ENCODE data around the gene MRPL38.

MRPL38 gene

DNA sequence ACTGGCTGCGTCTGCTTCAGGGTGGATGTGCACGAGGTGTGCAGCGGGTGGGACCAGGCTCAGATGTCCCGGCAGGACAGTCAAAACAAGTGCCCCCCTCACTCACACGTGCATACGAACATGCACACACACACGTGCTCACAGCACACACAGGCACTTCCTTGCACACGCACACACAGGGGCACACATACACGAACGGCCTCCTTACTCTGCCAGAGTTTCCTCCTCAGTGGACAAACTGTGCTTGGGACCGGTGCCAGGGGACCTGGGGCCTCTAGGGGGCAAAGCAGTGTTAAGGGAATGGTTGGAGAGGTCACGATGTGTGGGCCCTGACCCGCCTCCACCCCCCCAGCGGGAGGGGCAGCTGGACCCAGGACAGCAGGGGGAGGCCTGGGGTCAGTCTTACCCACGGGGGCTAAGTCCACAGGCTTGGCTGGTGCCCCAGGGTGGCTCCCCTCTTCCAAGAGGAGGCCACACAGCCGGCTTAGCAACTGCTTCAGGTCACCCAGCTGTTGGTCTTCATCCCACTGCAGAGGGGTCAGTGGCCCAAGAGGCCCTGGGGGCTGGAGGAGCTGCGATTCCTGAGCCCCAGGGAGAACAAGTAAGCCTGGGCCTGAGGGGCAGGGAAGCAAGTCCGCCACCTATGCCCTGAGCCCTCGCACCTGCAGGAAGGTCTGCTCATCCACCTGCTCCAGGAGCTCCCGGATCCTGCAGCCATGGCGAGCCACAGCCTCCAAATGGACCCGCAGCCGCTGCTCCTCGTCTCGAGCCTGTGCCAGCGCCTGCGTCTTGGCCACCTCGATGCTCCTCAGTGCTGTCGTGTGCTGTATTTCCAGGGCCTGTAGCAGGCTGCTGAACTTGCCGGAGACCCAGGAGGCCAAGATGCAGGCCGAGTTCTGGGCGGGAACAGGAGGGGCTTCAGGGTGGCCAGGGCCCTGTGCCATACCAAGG is 12.8 kb downstream of the MRPL38 start:
- H3K79me2 ChIP-seq (ENCODE audit: insufficient read depth, low read length) = peaks cover 35% of the 10 kb centered on the region
- H3K9me3 ChIP-seq (ENCODE audit: insufficient read depth, low read length, severe bottlenecking) = no peaks in the 10 kb centered on the region
- H3K4me3 ChIP-seq (ENCODE audit: low read depth in 1 of 2, low read length in 2 of 2) = no peak overlapping the region
- peaks cover 43% of the 10 kb centered on the region for H3K36me3 ChIP-seq (ENCODE audit: insufficient read depth, low read length)
- no peak overlapping the region for H3K9ac ChIP-seq (ENCODE audit: low read depth, low read length)
- no peak overlapping the region for H3K4me2 ChIP-seq (ENCODE audit: insufficient read depth, low read length)
- H4K20me1 ChIP-seq (ENCODE audit: insufficient read depth, low read length) = peaks cover 30% of the 10 kb centered on the region
- peaks cover 23% of the 10 kb centered on the region for H3K4me1 ChIP-seq (ENCODE audit: insufficient read depth, low read length)
- ATAC-seq (ENCODE audit: insufficient read depth, low read depth) (no peak), DNase-seq (no peak)
- H3K27me3 ChIP-seq (ENCODE audit: insufficient read depth, low read length, poor library complexity) = no peaks in the 10 kb centered on the region
- H3K27ac ChIP-seq (ENCODE audit: low read length) = no peak overlapping the region
- no peak for TF ChIP-seq EZH2 (IDR thresholded peaks at IDR 0.05; ENCODE audit: borderline replicate concordance, low read depth, low read length, severe bottlenecking)
- TF ChIP-seq, protein P1, sequence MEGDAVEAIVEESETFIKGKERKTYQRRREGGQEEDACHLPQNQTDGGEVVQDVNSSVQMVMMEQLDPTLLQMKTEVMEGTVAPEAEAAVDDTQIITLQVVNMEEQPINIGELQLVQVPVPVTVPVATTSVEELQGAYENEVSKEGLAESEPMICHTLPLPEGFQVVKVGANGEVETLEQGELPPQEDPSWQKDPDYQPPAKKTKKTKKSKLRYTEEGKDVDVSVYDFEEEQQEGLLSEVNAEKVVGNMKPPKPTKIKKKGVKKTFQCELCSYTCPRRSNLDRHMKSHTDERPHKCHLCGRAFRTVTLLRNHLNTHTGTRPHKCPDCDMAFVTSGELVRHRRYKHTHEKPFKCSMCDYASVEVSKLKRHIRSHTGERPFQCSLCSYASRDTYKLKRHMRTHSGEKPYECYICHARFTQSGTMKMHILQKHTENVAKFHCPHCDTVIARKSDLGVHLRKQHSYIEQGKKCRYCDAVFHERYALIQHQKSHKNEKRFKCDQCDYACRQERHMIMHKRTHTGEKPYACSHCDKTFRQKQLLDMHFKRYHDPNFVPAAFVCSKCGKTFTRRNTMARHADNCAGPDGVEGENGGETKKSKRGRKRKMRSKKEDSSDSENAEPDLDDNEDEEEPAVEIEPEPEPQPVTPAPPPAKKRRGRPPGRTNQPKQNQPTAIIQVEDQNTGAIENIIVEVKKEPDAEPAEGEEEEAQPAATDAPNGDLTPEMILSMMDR (IDR thresholded peaks at IDR 0.05; ENCODE audit: borderline replicate concordance, extremely low read depth, low read length, poor library complexity, severe bottlenecking) = no peak
- H2AFZ ChIP-seq (ENCODE audit: low read depth, low read length) = no peak overlapping the region

DNA sequence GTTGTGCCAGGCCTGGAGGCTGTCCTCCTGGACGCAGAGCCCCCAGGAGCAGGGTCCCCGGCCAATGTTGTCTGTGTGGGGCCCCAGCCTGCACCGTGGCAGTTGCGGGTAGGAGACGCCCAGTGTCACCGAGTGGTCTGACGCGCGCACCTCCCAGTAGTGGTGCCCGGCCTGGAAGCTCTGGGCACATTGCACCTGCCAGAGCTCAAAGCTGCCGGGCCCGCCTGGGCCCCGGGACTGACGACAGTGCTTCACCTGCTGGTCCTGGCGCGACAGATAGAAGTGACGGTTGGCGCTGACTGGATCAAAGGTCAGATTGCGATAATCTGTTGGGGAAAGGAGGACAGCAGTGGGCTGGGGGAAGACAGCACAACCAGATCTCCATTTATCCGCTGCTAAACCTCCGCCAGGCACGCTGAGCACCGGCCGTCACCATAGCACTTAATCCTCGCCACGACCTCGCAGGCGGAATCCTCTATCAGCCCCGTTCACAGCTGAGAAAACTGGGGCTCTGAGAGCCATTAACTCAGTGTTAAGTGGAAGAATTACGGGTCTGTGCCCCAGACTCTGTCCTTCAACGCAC is 13.6 kb downstream of the MRPL38 start:
- Histone ChIP-seq H2AFZ (ENCODE audit: low read depth, low read length) (no peak overlapping the region), H3K4me3 (ENCODE audit: low read depth in 1 of 2, low read length in 2 of 2) (no peak overlapping the region), H3K9ac (ENCODE audit: low read depth, low read length) (no peak overlapping the region), H3K79me2 (ENCODE audit: insufficient read depth, low read length) (peaks cover 29% of the 10 kb centered on the region), H3K4me2 (ENCODE audit: insufficient read depth, low read length) (no peak overlapping the region), H3K27ac (ENCODE audit: low read length) (no peak overlapping the region), H3K9me3 (ENCODE audit: insufficient read depth, low read length, severe bottlenecking) (no peaks in the 10 kb centered on the region), H4K20me1 (ENCODE audit: insufficient read depth, low read length) (peaks cover 30% of the 10 kb centered on the region), H3K27me3 (ENCODE audit: insufficient read depth, low read length, poor library complexity) (no peaks in the 10 kb centered on the region), H3K4me1 (ENCODE audit: insufficient read depth, low read length) (peaks cover 23% of the 10 kb centered on the region), H3K36me3 (ENCODE audit: insufficient read depth, low read length) (peaks cover 43% of the 10 kb centered on the region)
- TF ChIP-seq EZH2 (IDR thresholded peaks at IDR 0.05; ENCODE audit: borderline replicate concordance, low read depth, low read length, severe bottlenecking) = no peak
- TF ChIP-seq, protein P1 (IDR thresholded peaks at IDR 0.05; ENCODE audit: borderline replicate concordance, extremely low read depth, low read length, poor library complexity, severe bottlenecking) = no peak
- ATAC-seq (ENCODE audit: insufficient read depth, low read depth) (no peak), DNase-seq (no peak)

DNA sequence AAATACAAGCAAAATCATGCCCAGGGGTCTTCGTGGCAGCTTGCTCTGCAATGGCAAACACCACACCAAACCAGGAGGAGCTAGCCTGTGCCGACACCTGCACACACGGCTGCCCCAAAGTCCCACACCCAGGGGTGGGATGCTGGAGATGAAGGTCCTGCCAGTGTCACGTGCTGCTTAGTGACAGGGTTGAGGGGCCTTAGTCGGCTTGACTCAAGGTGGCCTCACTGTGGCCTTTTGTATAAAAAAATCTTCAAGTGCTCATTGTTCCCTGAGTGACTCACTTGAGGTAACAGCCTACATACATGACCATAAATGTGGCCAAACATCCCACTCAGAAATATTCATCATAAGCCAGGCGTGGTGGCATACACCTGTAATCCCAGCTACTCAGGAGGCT is 15.2 kb downstream of the MRPL38 start:
- Histone ChIP-seq H3K9me3 (ENCODE audit: insufficient read depth, low read length, severe bottlenecking) (no peaks in the 10 kb centered on the region), H3K36me3 (ENCODE audit: insufficient read depth, low read length) (peaks cover 39% of the 10 kb centered on the region), H3K27ac (ENCODE audit: low read length) (no peak overlapping the region), H3K4me2 (ENCODE audit: insufficient read depth, low read length) (no peak overlapping the region), H3K27me3 (ENCODE audit: insufficient read depth, low read length, poor library complexity) (no peaks in the 10 kb centered on the region), H4K20me1 (ENCODE audit: insufficient read depth, low read length) (peaks cover 21% of the 10 kb centered on the region), H3K79me2 (ENCODE audit: insufficient read depth, low read length) (peaks cover 14% of the 10 kb centered on the region), H3K4me1 (ENCODE audit: insufficient read depth, low read length) (peaks cover 8% of the 10 kb centered on the region), H3K4me3 (ENCODE audit: low read depth in 1 of 2, low read length in 2 of 2) (no peak overlapping the region), H3K9ac (ENCODE audit: low read depth, low read length) (no peak overlapping the region), H2AFZ (ENCODE audit: low read depth, low read length) (no peak overlapping the region)
- ATAC-seq (ENCODE audit: insufficient read depth, low read depth) = no peak
- TF ChIP-seq, protein P1 (IDR thresholded peaks at IDR 0.05; ENCODE audit: borderline replicate concordance, extremely low read depth, low read length, poor library complexity, severe bottlenecking) = no peak
- no peak for TF ChIP-seq EZH2 (IDR thresholded peaks at IDR 0.05; ENCODE audit: borderline replicate concordance, low read depth, low read length, severe bottlenecking)
- no peak for DNase-seq

Data from DND-41 (cell line).